B cell (primary cell): ENCODE data around the gene RTL1.

ENCODE experiments used
- EZH2 ChIP-seq: IDR thresholded peaks from 2 replicates; pipeline ENCODE4 v1.6.1; 2012; ENCODE audit warnings: borderline replicate concordance, low read depth, mild to moderate bottlenecking, moderate library complexity, low read length; ENCODE audit not compliant: insufficient read depth, poor library complexity, severe bottlenecking
- TF ChIP-seq, protein P1 (sequence below): fragments of 200-600 bp; IDR thresholded peaks from one replicate; pipeline ENCODE4 v1.8.0; 2022; ENCODE audit warnings: antibody characterized with exemption, mild to moderate bottlenecking

DNA sequence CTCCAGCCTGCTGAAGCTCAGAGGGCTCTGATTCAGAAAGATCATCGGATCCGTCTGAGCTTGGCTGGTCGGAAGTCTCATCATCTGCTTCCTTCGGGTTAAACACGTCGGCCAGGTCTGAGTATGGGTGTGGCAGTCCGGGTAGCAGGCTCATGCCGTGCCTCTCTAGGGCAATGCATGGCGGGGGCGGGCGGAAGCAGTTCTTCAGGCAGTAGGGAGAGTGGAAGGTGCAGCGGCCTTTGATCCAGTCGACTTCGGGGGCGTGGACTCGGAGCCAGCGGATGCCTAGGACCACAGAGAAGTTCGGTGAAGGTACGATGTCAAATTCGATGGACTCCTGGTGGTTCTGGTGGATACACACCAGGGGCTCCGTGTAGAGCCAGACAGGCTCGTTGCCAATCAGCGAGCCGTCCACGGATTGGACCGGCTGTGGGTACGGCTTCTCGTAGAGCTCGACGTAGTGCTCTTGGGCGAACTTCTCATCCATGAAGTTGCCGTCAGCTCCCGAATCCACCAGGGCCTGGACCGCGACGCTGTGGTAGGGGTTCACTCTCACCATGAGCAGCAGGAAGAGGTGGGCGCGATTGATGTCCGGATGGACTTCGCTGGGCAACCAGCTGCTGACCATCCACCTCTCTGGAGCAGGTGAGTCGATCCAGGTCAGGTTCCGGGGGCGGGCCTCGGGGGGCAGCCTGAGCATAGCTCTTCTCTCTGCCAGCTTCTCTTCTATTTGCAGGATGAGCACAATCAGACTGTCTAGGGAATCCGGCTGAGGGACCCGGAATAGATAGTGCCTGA lies 20.3 kb downstream of the RTL1 start:
- TF ChIP-seq, protein P1, sequence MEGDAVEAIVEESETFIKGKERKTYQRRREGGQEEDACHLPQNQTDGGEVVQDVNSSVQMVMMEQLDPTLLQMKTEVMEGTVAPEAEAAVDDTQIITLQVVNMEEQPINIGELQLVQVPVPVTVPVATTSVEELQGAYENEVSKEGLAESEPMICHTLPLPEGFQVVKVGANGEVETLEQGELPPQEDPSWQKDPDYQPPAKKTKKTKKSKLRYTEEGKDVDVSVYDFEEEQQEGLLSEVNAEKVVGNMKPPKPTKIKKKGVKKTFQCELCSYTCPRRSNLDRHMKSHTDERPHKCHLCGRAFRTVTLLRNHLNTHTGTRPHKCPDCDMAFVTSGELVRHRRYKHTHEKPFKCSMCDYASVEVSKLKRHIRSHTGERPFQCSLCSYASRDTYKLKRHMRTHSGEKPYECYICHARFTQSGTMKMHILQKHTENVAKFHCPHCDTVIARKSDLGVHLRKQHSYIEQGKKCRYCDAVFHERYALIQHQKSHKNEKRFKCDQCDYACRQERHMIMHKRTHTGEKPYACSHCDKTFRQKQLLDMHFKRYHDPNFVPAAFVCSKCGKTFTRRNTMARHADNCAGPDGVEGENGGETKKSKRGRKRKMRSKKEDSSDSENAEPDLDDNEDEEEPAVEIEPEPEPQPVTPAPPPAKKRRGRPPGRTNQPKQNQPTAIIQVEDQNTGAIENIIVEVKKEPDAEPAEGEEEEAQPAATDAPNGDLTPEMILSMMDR = no peak
- no peak for TF ChIP-seq EZH2
